ENCODE data around the gene CTCFL. TPM values are rescaled to one million over a fixed set of nuclear protein-coding genes. Genes with fewer than 3 reads are reported as not detected.

Gene CTCFL
- total and polyA plus RNA-seq, 8 donors, result not detected

- Histone ChIP-seq H3K36me3 (no peaks in the 10 kb centered on the region), H3K4me1 (no peaks in the 10 kb centered on the region), H3K4me3 (no peak overlapping the region), H3K27ac (no peak overlapping the region), H3K9me3 (no peaks in the 10 kb centered on the region), H3K27me3 (peaks cover 0 to 18% (median 0%) of the 10 kb centered on the region in 3 donors)
- WGBS, 5 donors, result 40 to 54% (median 44%) methylated on average over 8 of the region's 8 CpGs
- intact Hi-C loops (cut with DNase I; ENCODE audit: low total_unique reads), result no loop called here
- DNase-seq, result no peak
- TF ChIP-seq CTCF (IDR thresholded peaks at IDR 0.05), result no peak
- no peak for TF ChIP-seq POLR2A (IDR thresholded peaks at IDR 0.05)
- TF ChIP-seq EP300 (IDR thresholded peaks at IDR 0.05), result no peak
- no peak for TF ChIP-seq POLR2AphosphoS5 (IDR thresholded peaks at IDR 0.05)
Observed at GRCh38 chr20:57508381-57508780, 16.6 kb downstream of the CTCFL start.

- peak in 1 of 2 donors; percentile 31 for DNase-seq
- H3K27me3 ChIP-seq, result peaks cover 0 to 18% (median 0%) of the 10 kb centered on the region in 3 donors
- no peak overlapping the region for H3K4me3 ChIP-seq
- 57 to 78% (median 68%) methylated on average over 6 of the region's 6 CpGs for WGBS, 5 donors
- no peak overlapping the region for H3K27ac ChIP-seq
- intact Hi-C loops (cut with DNase I; ENCODE audit: low total_unique reads), result no loop called here
- no peaks in the 10 kb centered on the region for H3K36me3 ChIP-seq
- H3K4me1 ChIP-seq, result peaks cover 0 to 5% (median 0%) of the 10 kb centered on the region in 4 donors
- TF ChIP-seq CTCF (IDR thresholded peaks at IDR 0.05) (no peak), POLR2AphosphoS5 (IDR thresholded peaks at IDR 0.05) (no peak), POLR2A (IDR thresholded peaks at IDR 0.05) (no peak)
- no peaks in the 10 kb centered on the region for H3K9me3 ChIP-seq
Observed at GRCh38 chr20:57507477-57507876, 17.5 kb downstream of the CTCFL start.

GRCh38 chr20:57505979-57506378, 19.0 kb downstream of the CTCFL start:
- Histone ChIP-seq H3K27me3 (peaks cover 0 to 28% (median 0%) of the 10 kb centered on the region in 3 donors), H3K27ac (no peak overlapping the region), H3K36me3 (no peaks in the 10 kb centered on the region), H3K9me3 (no peaks in the 10 kb centered on the region), H3K4me3 (no peak overlapping the region), H3K4me1 (peaks cover 0 to 5% (median 0%) of the 10 kb centered on the region in 4 donors)
- intact Hi-C loops (cut with DNase I; ENCODE audit: low total_unique reads), result no loop called here
- no peak for DNase-seq
- 56 to 66% (median 63%) methylated on average over 6 of the region's 6 CpGs for WGBS, 5 donors
- TF ChIP-seq EP300 (IDR thresholded peaks at IDR 0.05) (no peak), POLR2AphosphoS5 (IDR thresholded peaks at IDR 0.05) (no peak), POLR2A (IDR thresholded peaks at IDR 0.05) (no peak), CTCF (IDR thresholded peaks at IDR 0.05) (no peak)

- TF ChIP-seq CTCF (IDR thresholded peaks at IDR 0.05) (no peak), POLR2AphosphoS5 (IDR thresholded peaks at IDR 0.05) (no peak), POLR2A (IDR thresholded peaks at IDR 0.05) (no peak), EP300 (IDR thresholded peaks at IDR 0.05) (no peak)
- DNase-seq, result no peak
- Histone ChIP-seq H3K27ac (no peak overlapping the region), H3K27me3 (peaks cover 0 to 28% (median 0%) of the 10 kb centered on the region in 3 donors), H3K36me3 (no peaks in the 10 kb centered on the region), H3K4me1 (peaks cover 0 to 6% (median 0%) of the 10 kb centered on the region in 4 donors), H3K4me3 (no peak overlapping the region), H3K9me3 (no peaks in the 10 kb centered on the region)
- intact Hi-C loops (cut with DNase I; ENCODE audit: low total_unique reads), result no loop called here
- WGBS, 5 donors, result 57 to 77% (median 68%) methylated on average over 6 of the region's 6 CpGs
Observed at GRCh38 chr20:57504411-57504810, 20.5 kb downstream of the CTCFL start.
